ENCODE results near the gene EFEMP2. TPM values are rescaled to one million over a fixed set of nuclear protein-coding genes. Genes with fewer than 3 reads are reported as not detected.

Gene EFEMP2
- total RNA-seq, 1 donor from 2014 or later = 97.3 TPM

- peaks cover 4% of the 10 kb centered on the region for H3K36me3 Mint-ChIP-seq (ENCODE audit: low read depth, unreplicated experiment)
- H3K9ac ChIP-seq (ENCODE audit: low read length) = peak within 1 kb of the TSS; percentile 99
- H3K4me1 ChIP-seq (ENCODE audit: insufficient read depth, low read length) = peaks cover 52% of the 10 kb centered on the region
- H3K4me1 Mint-ChIP-seq (ENCODE audit: low read depth, unreplicated experiment) = peaks cover 34% of the 10 kb centered on the region
- H3K27ac Mint-ChIP-seq (ENCODE audit: unreplicated experiment) = peak within 1 kb of the TSS; percentile 89
- H4K20me1 ChIP-seq (ENCODE audit: insufficient read depth, low read length) = peaks cover 42% of the 10 kb centered on the region
- peak within 1 kb of the TSS; percentile 89 for H3K4me2 ChIP-seq (ENCODE audit: low read length)
- H3K9me3 ChIP-seq (ENCODE audit: insufficient read depth, low read depth, low read length) = no peaks in the 10 kb centered on the region
- no peaks in the 10 kb centered on the region for H3K27me3 ChIP-seq (ENCODE audit: insufficient read depth, low read length)
- peaks cover 57% of the 10 kb centered on the region for H3K79me2 ChIP-seq (ENCODE audit: insufficient read depth, low read length)
- peak within 1 kb of the TSS; percentile 95 for H3K27ac ChIP-seq (ENCODE audit: low read depth, low read length)
- peak within 1 kb of the TSS; percentile 94 for H3K4me3 ChIP-seq (ENCODE audit: insufficient read depth, low read depth, low read length)
- TF ChIP-seq CTCF (IDR thresholded peaks at IDR 0.05; ENCODE audit: insufficient read depth, low read depth, low read length) = no peak
- TF ChIP-seq EZH2 (IDR thresholded peaks at IDR 0.05; ENCODE audit: insufficient read depth, low read length) = no peak
- H3K27me3 Mint-ChIP-seq (ENCODE audit: low read depth, unreplicated experiment) = no peaks in the 10 kb centered on the region
- H2AFZ ChIP-seq (ENCODE audit: low read depth, low read length) = peak within 1 kb of the TSS; percentile 34
- FAIRE-seq (no peak), DNase-seq (ENCODE audit: low read depth) (peak; percentile 92)
- H3K4me3 Mint-ChIP-seq (ENCODE audit: unreplicated experiment) = peak within 1 kb of the TSS; percentile 86
- H3K36me3 ChIP-seq (ENCODE audit: insufficient read depth, low read length) = peaks cover 17% of the 10 kb centered on the region
- H3K9me3 Mint-ChIP-seq (ENCODE audit: unreplicated experiment) = no peaks in the 10 kb centered on the region
These were observed 27.7 kb upstream of the EFEMP2 start, which contains the start of gene FOSL1 for GRCh38 chr11:65900125-65900898. TSS of gene FOSL1 (minus strand) at chr11:65900388. CDS start at chr11:65900339, 49 bp downstream.

GRCh38 chr11:65899356-65900124 is 26.9 kb upstream of the EFEMP2 start:
- H3K9me3 ChIP-seq (ENCODE audit: insufficient read depth, low read depth, low read length) = no peaks in the 10 kb centered on the region
- H3K4me1 Mint-ChIP-seq (ENCODE audit: low read depth, unreplicated experiment) = peaks cover 37% of the 10 kb centered on the region
- peak overlapping the region; percentile 89 for H3K27ac Mint-ChIP-seq (ENCODE audit: unreplicated experiment)
- peak overlapping the region; percentile 99 for H3K9ac ChIP-seq (ENCODE audit: low read length)
- H3K27me3 Mint-ChIP-seq (ENCODE audit: low read depth, unreplicated experiment) = no peaks in the 10 kb centered on the region
- peak overlapping the region; percentile 95 for H3K27ac ChIP-seq (ENCODE audit: low read depth, low read length)
- DNase-seq (ENCODE audit: low read depth) (peak; percentile 44), FAIRE-seq (no peak)
- peaks cover 52% of the 10 kb centered on the region for H3K4me1 ChIP-seq (ENCODE audit: insufficient read depth, low read length)
- H3K4me3 ChIP-seq (ENCODE audit: insufficient read depth, low read depth, low read length) = peak overlapping the region; percentile 94
- H3K4me2 ChIP-seq (ENCODE audit: low read length) = peak overlapping the region; percentile 89
- peaks cover 64% of the 10 kb centered on the region for H3K79me2 ChIP-seq (ENCODE audit: insufficient read depth, low read length)
- H3K9me3 Mint-ChIP-seq (ENCODE audit: unreplicated experiment) = no peaks in the 10 kb centered on the region
- peak overlapping the region; percentile 86 for H3K4me3 Mint-ChIP-seq (ENCODE audit: unreplicated experiment)
- peaks cover 6% of the 10 kb centered on the region for H3K36me3 Mint-ChIP-seq (ENCODE audit: low read depth, unreplicated experiment)
- H2AFZ ChIP-seq (ENCODE audit: low read depth, low read length) = peak overlapping the region; percentile 34
- peaks cover 47% of the 10 kb centered on the region for H4K20me1 ChIP-seq (ENCODE audit: insufficient read depth, low read length)
- TF ChIP-seq EZH2 (IDR thresholded peaks at IDR 0.05; ENCODE audit: insufficient read depth, low read length) (no peak), CTCF (IDR thresholded peaks at IDR 0.05; ENCODE audit: insufficient read depth, low read depth, low read length) (no peak)
- H3K27me3 ChIP-seq (ENCODE audit: insufficient read depth, low read length) = no peaks in the 10 kb centered on the region
- H3K36me3 ChIP-seq (ENCODE audit: insufficient read depth, low read length) = peaks cover 17% of the 10 kb centered on the region
